WTC11 (cell line): ENCODE data around the gene SPATA9.

Experiments used
- GABPB1 ChIP-seq: sonication (generic); formaldehyde crosslinking; IDR thresholded peaks from 2 replicates; pipeline ENCODE4 v1.8.1; 2023; ENCODE audit warnings: mild to moderate bottlenecking, missing genetic modification reagents
- TF ChIP-seq, protein P1 (sequence below): sonication (generic); formaldehyde crosslinking; IDR thresholded peaks from 2 replicates; pipeline ENCODE4 v1.8.1; 2023; ENCODE audit warnings: mild to moderate bottlenecking, missing genetic modification reagents
- TF ChIP-seq, protein P2 (sequence below): sonication (generic); formaldehyde crosslinking; IDR thresholded peaks from 2 replicates; pipeline ENCODE4 v1.8.0; 2022; ENCODE audit warnings: mild to moderate bottlenecking, missing genetic modification reagents

DNA sequence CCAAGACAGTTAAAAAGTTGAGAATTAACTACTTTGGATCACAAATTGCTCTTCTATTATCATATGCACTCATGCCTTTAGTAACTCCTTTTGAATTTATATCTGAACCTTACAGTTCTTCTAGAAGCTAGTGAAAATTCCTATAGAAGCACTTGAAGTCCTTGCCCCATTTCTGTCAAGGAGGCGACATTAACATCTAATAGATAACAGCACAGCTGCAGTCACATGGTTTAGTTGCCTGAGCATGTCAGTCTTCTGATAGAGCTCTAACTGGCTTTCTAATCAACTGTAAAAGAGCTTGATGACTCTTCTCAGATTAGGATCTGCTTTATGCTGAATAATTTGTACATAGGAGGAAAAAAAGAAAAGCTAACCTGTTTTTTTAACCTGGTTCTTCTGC lies 27.2 kb downstream of the SPATA9 start:
- TF ChIP-seq, protein P1, sequence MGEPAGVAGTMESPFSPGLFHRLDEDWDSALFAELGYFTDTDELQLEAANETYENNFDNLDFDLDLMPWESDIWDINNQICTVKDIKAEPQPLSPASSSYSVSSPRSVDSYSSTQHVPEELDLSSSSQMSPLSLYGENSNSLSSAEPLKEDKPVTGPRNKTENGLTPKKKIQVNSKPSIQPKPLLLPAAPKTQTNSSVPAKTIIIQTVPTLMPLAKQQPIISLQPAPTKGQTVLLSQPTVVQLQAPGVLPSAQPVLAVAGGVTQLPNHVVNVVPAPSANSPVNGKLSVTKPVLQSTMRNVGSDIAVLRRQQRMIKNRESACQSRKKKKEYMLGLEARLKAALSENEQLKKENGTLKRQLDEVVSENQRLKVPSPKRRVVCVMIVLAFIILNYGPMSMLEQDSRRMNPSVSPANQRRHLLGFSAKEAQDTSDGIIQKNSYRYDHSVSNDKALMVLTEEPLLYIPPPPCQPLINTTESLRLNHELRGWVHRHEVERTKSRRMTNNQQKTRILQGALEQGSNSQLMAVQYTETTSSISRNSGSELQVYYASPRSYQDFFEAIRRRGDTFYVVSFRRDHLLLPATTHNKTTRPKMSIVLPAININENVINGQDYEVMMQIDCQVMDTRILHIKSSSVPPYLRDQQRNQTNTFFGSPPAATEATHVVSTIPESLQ (CRISPR knock-in tag): no peak
- TF ChIP-seq, protein P2, sequence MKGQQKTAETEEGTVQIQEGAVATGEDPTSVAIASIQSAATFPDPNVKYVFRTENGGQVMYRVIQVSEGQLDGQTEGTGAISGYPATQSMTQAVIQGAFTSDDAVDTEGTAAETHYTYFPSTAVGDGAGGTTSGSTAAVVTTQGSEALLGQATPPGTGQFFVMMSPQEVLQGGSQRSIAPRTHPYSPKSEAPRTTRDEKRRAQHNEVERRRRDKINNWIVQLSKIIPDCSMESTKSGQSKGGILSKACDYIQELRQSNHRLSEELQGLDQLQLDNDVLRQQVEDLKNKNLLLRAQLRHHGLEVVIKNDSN (CRISPR knock-in tag): no peak
- TF ChIP-seq GABPB1 (CRISPR knock-in tag): no peak
